Endothelial cell (in vitro differentiated cells): Measurements from ENCODE around the gene ANKRD55. TPM values are rescaled to one million over a fixed set of nuclear protein-coding genes. Genes with fewer than 3 reads are reported as not detected.
"Not testable (repeated sequence)": the region's sequence is repeated elsewhere in the genome, so short reads cannot be mapped to it uniquely, and the experiment has no call there.

Experiments used
- DNase-seq: peaks from one replicate; pipeline ENCODE4 v3.0.0; 2021; ENCODE audit warnings: low spot score
- H3K27ac Mint-ChIP-seq: one replicate; pipeline ENCODE4 v1.8.0; 2021; ENCODE audit warnings: mixed read lengths, inconsistent platforms; ENCODE audit not compliant: unreplicated experiment
- H3K27me3 Mint-ChIP-seq: one replicate; pipeline ENCODE4 v1.8.0; 2021; ENCODE audit warnings: mild to moderate bottlenecking, moderate library complexity, mixed read lengths, inconsistent platforms; ENCODE audit not compliant: unreplicated experiment
- H3K36me3 Mint-ChIP-seq: one replicate; pipeline ENCODE4 v1.8.0; 2021; ENCODE audit warnings: mild to moderate bottlenecking, low read depth, mixed read lengths, inconsistent platforms; ENCODE audit not compliant: unreplicated experiment
- H3K4me1 Mint-ChIP-seq: one replicate; pipeline ENCODE4 v1.8.0; 2021; ENCODE audit warnings: mild to moderate bottlenecking, mixed read lengths, inconsistent platforms; ENCODE audit not compliant: unreplicated experiment
- H3K4me3 Mint-ChIP-seq: one replicate; pipeline ENCODE4 v1.8.0; 2021; ENCODE audit warnings: mild to moderate bottlenecking, mixed read lengths, inconsistent platforms; ENCODE audit not compliant: unreplicated experiment
- H3K9me3 Mint-ChIP-seq: one replicate; pipeline ENCODE4 v1.8.0; 2021; ENCODE audit warnings: mixed read lengths, inconsistent platforms; ENCODE audit not compliant: unreplicated experiment
- CTCF ChIP-seq: fragments of 200-600 bp; sonication (generic); IDR thresholded peaks from one replicate; pipeline ENCODE4 v1.5.0; 2021; ENCODE audit warnings: antibody characterized with exemption; ENCODE audit not compliant: unreplicated experiment
- total RNA-seq: library from RNA; stranded (reverse); fragmentation: NEBNext Ultra II Directional; extraction: Animal tissue kit (Norgen Biotek cat#: 25700); gene quantifications from one replicate; pipeline ENCODE4 v1.2.1, GENCODE V29; 2021; ENCODE audit not compliant: unreplicated experiment

Gene ANKRD55
- total RNA-seq, 1 donor from 2014 or later: not detected

- H3K9me3 Mint-ChIP-seq: no peaks in the 10 kb centered on the region
- DNase-seq: no peak
- H3K27me3 Mint-ChIP-seq: peaks cover 2% of the 10 kb centered on the region
- TF ChIP-seq CTCF: no peak
- H3K4me3 Mint-ChIP-seq: no peak overlapping the region
- peaks cover 14% of the 10 kb centered on the region for H3K4me1 Mint-ChIP-seq
- no peaks in the 10 kb centered on the region for H3K36me3 Mint-ChIP-seq
- H3K27ac Mint-ChIP-seq: no peak overlapping the region
These were observed 102.5 kb downstream of the ANKRD55 start for GRCh38 chr5:56130664-56131063.

GRCh38 chr5:56129288-56129687 is 103.8 kb downstream of the ANKRD55 start:
- Mint-ChIP-seq H3K36me3 (no peaks in the 10 kb centered on the region), H3K4me1 (peaks cover 14% of the 10 kb centered on the region), H3K27ac (no peak overlapping the region), H3K9me3 (no peaks in the 10 kb centered on the region), H3K27me3 (peaks cover 2% of the 10 kb centered on the region), H3K4me3 (no peak overlapping the region)
- TF ChIP-seq CTCF: no peak
- DNase-seq: no peak

- no peak for TF ChIP-seq CTCF
- no peak overlapping the region for H3K4me3 Mint-ChIP-seq
- peaks cover 2% of the 10 kb centered on the region for H3K27me3 Mint-ChIP-seq
- no peaks in the 10 kb centered on the region for H3K36me3 Mint-ChIP-seq
- H3K9me3 Mint-ChIP-seq: no peaks in the 10 kb centered on the region
- H3K27ac Mint-ChIP-seq: no peak overlapping the region
- peaks cover 24% of the 10 kb centered on the region for H3K4me1 Mint-ChIP-seq
- DNase-seq: no peak
These were observed 105.0 kb downstream of the ANKRD55 start for GRCh38 chr5:56128113-56128512.

- Mint-ChIP-seq H3K9me3 (no peaks in the 10 kb centered on the region), H3K27me3 (peaks cover 2% of the 10 kb centered on the region), H3K4me3 (no peak overlapping the region), H3K27ac (no peak overlapping the region), H3K4me1 (peaks cover 24% of the 10 kb centered on the region), H3K36me3 (no peaks in the 10 kb centered on the region)
- no peak for TF ChIP-seq CTCF
- DNase-seq: no peak
These were observed 106.5 kb downstream of the ANKRD55 start for GRCh38 chr5:56126487-56127179.

GRCh38 chr5:56123531-56124243 is 109.4 kb downstream of the ANKRD55 start:
- Mint-ChIP-seq H3K9me3 (no peaks in the 10 kb centered on the region), H3K27me3 (no peaks in the 10 kb centered on the region), H3K36me3 (no peaks in the 10 kb centered on the region), H3K4me1 (peaks cover 24% of the 10 kb centered on the region), H3K27ac (peak overlapping the region; percentile 61), H3K4me3 (no peak overlapping the region)
- no peak for TF ChIP-seq CTCF
- DNase-seq: peak; percentile 38

GRCh38 chr5:56122360-56122985 is 110.7 kb downstream of the ANKRD55 start:
- DNase-seq, H3K27ac Mint-ChIP-seq, H3K27me3 Mint-ChIP-seq, H3K4me3 Mint-ChIP-seq, H3K9me3 Mint-ChIP-seq, H3K36me3 Mint-ChIP-seq: not testable (repeated sequence)
- peaks cover 19% of the 10 kb centered on the region for H3K4me1 Mint-ChIP-seq
